Endothelial cell of umbilical vein (primary cell): ENCODE results near the gene FTSJ3. TPM values are rescaled to one million over a fixed set of nuclear protein-coding genes. Genes with fewer than 3 reads are reported as not detected.

Source experiments
- BruUV-seq: library from RNA; stranded (reverse); fragments of 400-500 nt; replicated peaks from 2 replicates; lab custom pipeline; 2021; lab: Mats Ljungman, UMichigan
- CTCF ChIA-PET: fragments of 300-600, 350-600 bp; sonication (Branson Sonifier 250); formaldehyde crosslinking; loops from one replicate; lab custom pipeline; 2021; ENCODE audit warnings: antibody characterized with exemption, inconsistent platforms; lab: Charles Lee
- POLR2A ChIA-PET: fragments of 300-600, 350-600 bp; sonication (Branson Sonifier 250); formaldehyde crosslinking; loops from one replicate; lab custom pipeline; 2021; ENCODE audit warnings: antibody characterized with exemption, inconsistent platforms; lab: Charles Lee
- DNase-seq: peaks from one replicate; pipeline ENCODE4 v3.0.0-alpha.2; 2011; ENCODE audit warnings: low read depth, low spot score
- FAIRE-seq: peaks from 2 replicates; lab custom pipeline; 2011; peaks lifted over from hg19 to GRCh38; lab: Jason Lieb, UNC
- H2AFZ ChIP-seq: 2 replicates; pipeline ENCODE4 v1.6.0; 2012; ENCODE audit warnings: low read depth, low read length, control low read depth, inconsistent platforms
- H3K27ac ChIP-seq: 2 replicates; pipeline ENCODE4 v1.5.1; 2011; ENCODE audit warnings: low read depth, mild to moderate bottlenecking, control low read depth, low read length, moderate library complexity; ENCODE audit not compliant: insufficient read depth
- H3K27me3 ChIP-seq, 2 experiments: 2 replicates each; pipeline versions ENCODE4 v1.6.0 to v1.6.1; 2011; ENCODE audit warnings: low read length in 2 of 2, mixed read lengths in 1 of 2; ENCODE audit not compliant: control insufficient read depth in 2 of 2, insufficient read depth in 2 of 2
- H3K36me3 ChIP-seq, 2 experiments: 2 replicates in 1 of 2; 3 replicates in 1 of 2; pipeline ENCODE4 v1.5.1; 2011; ENCODE audit warnings: low read length in 2 of 2, mild to moderate bottlenecking in 1 of 2, moderate library complexity in 1 of 2; ENCODE audit not compliant: control insufficient read depth in 2 of 2, insufficient read depth in 2 of 2; ENCODE audit errors: extremely low read depth in 1 of 2
- H3K4me1 ChIP-seq: 3 replicates; pipeline ENCODE4 v1.5.1; 2011; ENCODE audit warnings: mild to moderate bottlenecking, low read length; ENCODE audit not compliant: control insufficient read depth, insufficient read depth; ENCODE audit errors: extremely low read depth
- H3K4me2 ChIP-seq: 2 replicates; pipeline ENCODE4 v1.6.1; 2011; ENCODE audit warnings: low read length, control low read depth, mixed read lengths; ENCODE audit not compliant: insufficient read depth
- H3K4me3 ChIP-seq, 3 experiments: fragments of 200-600 bp in 1 of 3; sonication (generic), shearing (Covaris generic) in 1 of 3; replicated peaks in 1 of 3; 2 replicates each; pipeline ENCODE4 v1.5.1; 2011 to 2016; ENCODE audit warnings: control low read depth in 3 of 3, low read length in 3 of 3, mild to moderate bottlenecking in 2 of 3, inconsistent platforms in 1 of 3, low read depth in 1 of 3, moderate library complexity in 1 of 3; ENCODE audit not compliant: insufficient read depth in 1 of 3
- H3K79me2 ChIP-seq: 2 replicates; pipeline ENCODE4 v1.6.0; 2012; ENCODE audit warnings: low read length, inconsistent platforms; ENCODE audit not compliant: control insufficient read depth, insufficient read depth
- H3K9ac ChIP-seq: replicated peaks from 2 replicates; pipeline ENCODE3; 2011; ENCODE audit warnings: low read length, control low read depth; ENCODE audit not compliant: insufficient read depth; ENCODE audit errors: extremely low read depth
- H3K9me1 ChIP-seq: replicated peaks from 3 replicates; pipeline ENCODE4 v1.6.0; 2011; ENCODE audit warnings: mild to moderate bottlenecking, low read length; ENCODE audit not compliant: control insufficient read depth, insufficient read depth; ENCODE audit errors: extremely low read depth
- H3K9me3 ChIP-seq: replicated peaks from 2 replicates; pipeline ENCODE4 v1.5.1; 2012; ENCODE audit warnings: low read length, inconsistent platforms; ENCODE audit not compliant: control insufficient read depth, insufficient read depth
- H4K20me1 ChIP-seq: replicated peaks from 2 replicates; pipeline ENCODE3; 2011; ENCODE audit warnings: mild to moderate bottlenecking, low read length; ENCODE audit not compliant: control insufficient read depth, insufficient read depth; ENCODE audit errors: extremely low read depth
- EZH2 ChIP-seq: IDR thresholded peaks from 2 replicates; pipeline ENCODE4 v1.6.1; 2012; ENCODE audit warnings: borderline replicate concordance, low read depth, mild to moderate bottlenecking, moderate library complexity, low read length, inconsistent platforms; ENCODE audit not compliant: severe bottlenecking
- FOS ChIP-seq: IDR thresholded peaks from 2 replicates; pipeline ENCODE4 v1.6.1; 2011; ENCODE audit warnings: mild to moderate bottlenecking, low read length, moderate library complexity, borderline replicate concordance; ENCODE audit not compliant: insufficient read depth
- GATA2 ChIP-seq: IDR thresholded peaks from 2 replicates; pipeline ENCODE4 v1.7.0; 2011; ENCODE audit warnings: low read depth, mild to moderate bottlenecking, moderate library complexity, mixed read lengths, low read length; ENCODE audit not compliant: insufficient read length, insufficient read depth
- JUN ChIP-seq: IDR thresholded peaks from 2 replicates; pipeline ENCODE4 v1.6.1; 2011; ENCODE audit warnings: borderline replicate concordance, low read depth; ENCODE audit not compliant: insufficient read length, insufficient read depth
- MAX ChIP-seq: IDR thresholded peaks from 2 replicates; pipeline ENCODE4 v1.6.1; 2011; ENCODE audit not compliant: insufficient read depth, insufficient read length
- MYC ChIP-seq: IDR thresholded peaks from one replicate; pipeline ENCODE4 v1.6.1; 2011; ENCODE audit warnings: mild to moderate bottlenecking, low read depth, low read length
- POLR2A ChIP-seq: IDR thresholded peaks from 2 replicates; pipeline ENCODE4 v1.6.1; 2012; ENCODE audit warnings: low read depth, mild to moderate bottlenecking, control low read depth, low read length
- POLR2AphosphoS5 ChIP-seq: IDR thresholded peaks from 2 replicates; pipeline ENCODE4 v1.6.1; 2012; ENCODE audit warnings: low read depth, mild to moderate bottlenecking, control low read depth, low read length, moderate library complexity; ENCODE audit not compliant: insufficient read depth
- dilution Hi-C: fragments of 300-500 bp; cut with MboI; formaldehyde crosslinking; loops from one replicate; pipeline ENCODE4 v1.15.0; 2019; ENCODE audit warnings: low sequenced_read_pairs; ENCODE audit not compliant: extremely low pct_ligation_motif_present
- intact Hi-C: fragments of 100-400 bp; cut with micrococcal nuclease; formaldehyde crosslinking; loops from one replicate; pipeline ENCODE4 v1.10.0; 2022
- polyA plus RNA-seq, 4 experiments: library from polyadenylated mRNA; depleted of rRNA in 3 of 4; stranded (reverse) in 3 of 4; unstranded in 1 of 4; fragments of >200 nt; gene quantifications; 2 replicates each; pipeline versions ENCODE4 v1.2.1 to v1.2.3, GENCODE V29; 2011 to 2012; ENCODE audit warnings: missing spikeins in 1 of 4
- total RNA-seq: library from RNA; stranded (reverse); gene quantifications from 2 replicates; pipeline ENCODE4 v1.2.3, GENCODE V29; 2021
- TF ChIP-seq, protein P1 (sequence below), 2 donors: IDR thresholded peaks; 1 replicate in 1 of 2; 2 replicates in 1 of 2; pipeline ENCODE4 v1.5.1; 2011; ENCODE audit warnings: low read length in 2 of 2, mild to moderate bottlenecking in 2 of 2, moderate library complexity in 2 of 2, control low read depth in 1 of 2, inconsistent platforms in 1 of 2, low read depth in 1 of 2; ENCODE audit not compliant: insufficient read depth in 1 of 2; ENCODE audit errors: extremely low read depth in 1 of 2

FTSJ3 gene
- total and polyA plus RNA-seq, 2 donors (not counting 3 experiments of a cell fraction or from before 2014, with no cell fraction given): 42.1 to 60.2 TPM

- FAIRE-seq: no peak
- CTCF ChIA-PET: interaction anchor here (0.6 to 1.8 kb wide), 5 partner anchors 9 to 27 kb away, joined by 3 to 7 read pairs (median 3); no protein-coding TSS in a partner anchor
- BruUV-seq: TSS peak; percentile 19
These were observed 5.7 kb upstream of the FTSJ3 start for GRCh38 chr17:63833026-63833740.

More at GRCh38 chr17:63833026-63833740, 5.7 kb upstream of the FTSJ3 start:
- peaks cover 29 to 58% of the 10 kb centered on the region in 2 experiments for H3K36me3 ChIP-seq
- peaks cover 23% of the 10 kb centered on the region for H3K79me2 ChIP-seq
- TF ChIP-seq EZH2: no peak
- TF ChIP-seq, protein P1, sequence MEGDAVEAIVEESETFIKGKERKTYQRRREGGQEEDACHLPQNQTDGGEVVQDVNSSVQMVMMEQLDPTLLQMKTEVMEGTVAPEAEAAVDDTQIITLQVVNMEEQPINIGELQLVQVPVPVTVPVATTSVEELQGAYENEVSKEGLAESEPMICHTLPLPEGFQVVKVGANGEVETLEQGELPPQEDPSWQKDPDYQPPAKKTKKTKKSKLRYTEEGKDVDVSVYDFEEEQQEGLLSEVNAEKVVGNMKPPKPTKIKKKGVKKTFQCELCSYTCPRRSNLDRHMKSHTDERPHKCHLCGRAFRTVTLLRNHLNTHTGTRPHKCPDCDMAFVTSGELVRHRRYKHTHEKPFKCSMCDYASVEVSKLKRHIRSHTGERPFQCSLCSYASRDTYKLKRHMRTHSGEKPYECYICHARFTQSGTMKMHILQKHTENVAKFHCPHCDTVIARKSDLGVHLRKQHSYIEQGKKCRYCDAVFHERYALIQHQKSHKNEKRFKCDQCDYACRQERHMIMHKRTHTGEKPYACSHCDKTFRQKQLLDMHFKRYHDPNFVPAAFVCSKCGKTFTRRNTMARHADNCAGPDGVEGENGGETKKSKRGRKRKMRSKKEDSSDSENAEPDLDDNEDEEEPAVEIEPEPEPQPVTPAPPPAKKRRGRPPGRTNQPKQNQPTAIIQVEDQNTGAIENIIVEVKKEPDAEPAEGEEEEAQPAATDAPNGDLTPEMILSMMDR (IDR thresholded peaks at IDR 0.05; ENCODE audit: extremely low read depth in 1 of 2, insufficient read depth in 1 of 2, low read depth in 1 of 2, low read length in 2 of 2): no peak
- no peak for TF ChIP-seq FOS
- no peak for TF ChIP-seq POLR2AphosphoS5
- TF ChIP-seq POLR2A: no peak
- TF ChIP-seq GATA2: no peak
- no peak for TF ChIP-seq MAX
- no peak for TF ChIP-seq JUN
- TF ChIP-seq MYC: no peak
- no peak overlapping the region for H3K27ac ChIP-seq
- no peaks in the 10 kb centered on the region for H4K20me1 ChIP-seq
- no peak overlapping the region for H3K4me3 ChIP-seq
- peaks cover 10% of the 10 kb centered on the region for H3K4me1 ChIP-seq
- no peak overlapping the region for H3K4me2 ChIP-seq
- dilution Hi-C loops (no loop called here), intact Hi-C loops (no loop called here)
- H3K9me3 ChIP-seq: no peaks in the 10 kb centered on the region
- no peaks in the 10 kb centered on the region for H3K9me1 ChIP-seq
- no peak overlapping the region for H3K9ac ChIP-seq
- H3K27me3 ChIP-seq: no peaks in the 10 kb centered on the region
- DNase-seq: no peak
- no peak overlapping the region for H2AFZ ChIP-seq
- POLR2A ChIA-PET: no interaction called here
